HEK293T (cell line): ENCODE measurements around the gene B2M.

Experiments
- CTCF ChIA-PET: fragments of 350-600 bp; formaldehyde crosslinking; extraction: SDS; loops from one replicate; lab custom pipeline; 2021; ENCODE audit warnings: antibody characterized with exemption, inconsistent platforms; lab: Yijun Ruan, JAX
- POLR2A ChIA-PET: fragments of 350-600 bp; formaldehyde crosslinking; extraction: SDS; loops from one replicate; lab custom pipeline; 2020; ENCODE audit warnings: antibody characterized with exemption, inconsistent platforms; lab: Yijun Ruan, JAX
- DNase-seq: peaks from one replicate; pipeline ENCODE4 v3.0.0; 2012; ENCODE audit warnings: mixed read lengths; ENCODE audit errors: extremely low spot score
- ARNT ChIP-seq: fragments of 450-650 bp; IDR thresholded peaks from 2 replicates; pipeline ENCODE4 v1.6.1; 2017; ENCODE audit warnings: mild to moderate bottlenecking
- BHLHE40 ChIP-seq: fragments of 450-650 bp; IDR thresholded peaks from 2 replicates; pipeline ENCODE4 v1.6.1; 2016; ENCODE audit warnings: mild to moderate bottlenecking, moderate library complexity, borderline replicate concordance
- CTBP1 ChIP-seq: fragments of 450-650 bp; IDR thresholded peaks from 2 replicates; pipeline ENCODE4 v1.6.1; 2016; ENCODE audit warnings: borderline replicate concordance
- ELF4 ChIP-seq: fragments of 450-650 bp; IDR thresholded peaks from 2 replicates; pipeline ENCODE4 v1.6.1; 2017; ENCODE audit warnings: antibody characterized with exemption
- FOXA1 ChIP-seq: fragments of 450-650 bp; IDR thresholded peaks from 2 replicates; pipeline ENCODE4 v1.6.1; 2016; ENCODE audit warnings: mild to moderate bottlenecking
- FOXK2 ChIP-seq: fragments of 450-650 bp; IDR thresholded peaks from 2 replicates; pipeline ENCODE4 v1.6.1; 2016; ENCODE audit warnings: mild to moderate bottlenecking
- FOXM1 ChIP-seq: fragments of 450-650 bp; IDR thresholded peaks from 2 replicates; pipeline ENCODE4 v1.6.1; 2017; ENCODE audit warnings: mild to moderate bottlenecking, borderline replicate concordance
- HDGF ChIP-seq: fragments of 450-650 bp; IDR thresholded peaks from 2 replicates; pipeline ENCODE4 v1.6.1; 2017; ENCODE audit warnings: antibody characterized with exemption, borderline replicate concordance
- L3MBTL2 ChIP-seq: fragments of 450-650 bp; conservative IDR thresholded peaks from 2 replicates; pipeline ENCODE4 v1.6.1; 2016; ENCODE audit warnings: mild to moderate bottlenecking
- LEF1 ChIP-seq: fragments of 450-650 bp; IDR thresholded peaks from 2 replicates; pipeline ENCODE4 v1.6.1; 2017; ENCODE audit warnings: mild to moderate bottlenecking, borderline replicate concordance
- NFRKB ChIP-seq: fragments of 450-650 bp; IDR thresholded peaks from 2 replicates; pipeline ENCODE4 v1.6.1; 2016; ENCODE audit warnings: mild to moderate bottlenecking, moderate library complexity
- SP1 ChIP-seq: fragments of 450-650 bp; IDR thresholded peaks from 2 replicates; pipeline ENCODE4 v1.6.1; 2017
- SUZ12 ChIP-seq: fragments of 450-650 bp; IDR thresholded peaks from 2 replicates; pipeline ENCODE4 v1.6.1; 2016; ENCODE audit warnings: mild to moderate bottlenecking
- TARDBP ChIP-seq: fragments of 450-650 bp; IDR thresholded peaks from 2 replicates; pipeline ENCODE4 v1.6.1; 2016
- ZNF384 ChIP-seq: fragments of 450-650 bp; IDR thresholded peaks from 2 replicates; pipeline ENCODE4 v1.6.1; 2016
- TF ChIP-seq, protein P1 (sequence below): fragments of 450-650 bp; IDR thresholded peaks from 2 replicates; pipeline ENCODE4 v1.6.1; 2016

The B2M gene

DNA sequence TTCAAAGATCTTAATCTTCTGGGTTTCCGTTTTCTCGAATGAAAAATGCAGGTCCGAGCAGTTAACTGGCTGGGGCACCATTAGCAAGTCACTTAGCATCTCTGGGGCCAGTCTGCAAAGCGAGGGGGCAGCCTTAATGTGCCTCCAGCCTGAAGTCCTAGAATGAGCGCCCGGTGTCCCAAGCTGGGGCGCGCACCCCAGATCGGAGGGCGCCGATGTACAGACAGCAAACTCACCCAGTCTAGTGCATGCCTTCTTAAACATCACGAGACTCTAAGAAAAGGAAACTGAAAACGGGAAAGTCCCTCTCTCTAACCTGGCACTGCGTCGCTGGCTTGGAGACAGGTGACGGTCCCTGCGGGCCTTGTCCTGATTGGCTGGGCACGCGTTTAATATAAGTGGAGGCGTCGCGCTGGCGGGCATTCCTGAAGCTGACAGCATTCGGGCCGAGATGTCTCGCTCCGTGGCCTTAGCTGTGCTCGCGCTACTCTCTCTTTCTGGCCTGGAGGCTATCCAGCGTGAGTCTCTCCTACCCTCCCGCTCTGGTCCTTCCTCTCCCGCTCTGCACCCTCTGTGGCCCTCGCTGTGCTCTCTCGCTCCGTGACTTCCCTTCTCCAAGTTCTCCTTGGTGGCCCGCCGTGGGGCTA lies at the start of gene B2M, which contains the start of gene PATL2:
Gene B2M (plus strand): TSS at position 422 of the 647 bp plus-strand sequence. CDS start 30 bp downstream, at position 452.
Gene PATL2 (minus strand): TSS at position 228 of the 647 bp plus-strand sequence. CDS start 34,833 bp downstream, outside the sequence.
- CTCF ChIA-PET, result interaction anchor here (0.5 to 1.0 kb wide), 3 partner anchors 25 to 235 kb away, joined by 3 to 5 read pairs (median 3); partner anchors contain the start of genes SPG11 and TRIM69
- POLR2A ChIA-PET, result interaction anchor here (0.7 to 6.0 kb wide), 9 partner anchors 10 to 79 kb away, joined by 3 to 75 read pairs (median 3); partner anchors contain the start of genes SPG11 and TRIM69
- DNase-seq, result peak; percentile 88
- TF ChIP-seq ZNF384 (no peak), ELF4 (peak; percentile 70)

DNA sequence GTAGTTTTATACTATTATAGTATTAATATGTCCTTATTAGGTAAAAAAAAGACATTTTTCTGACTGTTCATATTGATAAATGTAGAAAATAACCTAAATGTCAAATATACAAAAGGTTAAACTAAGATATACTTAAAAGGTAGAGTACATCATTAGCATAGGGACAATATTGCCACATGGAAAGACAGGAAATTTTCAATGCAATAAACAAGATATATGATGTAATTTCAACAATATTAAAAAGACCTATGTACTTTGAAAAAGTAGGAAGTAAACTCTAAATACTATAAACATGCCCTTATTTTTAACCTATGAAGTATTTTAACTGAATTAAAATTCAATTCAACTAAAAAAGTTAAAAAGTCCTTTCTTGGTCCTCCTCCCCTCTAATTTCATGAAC lies 49.7 kb upstream of the B2M start:
- no peak for DNase-seq
- POLR2A ChIA-PET, result interaction anchor here (4.2 kb wide), 1 partner anchor 76 kb away, joined by 33 read pairs; the partner anchor contains the start of gene TRIM69
- CTCF ChIA-PET, result no interaction called here
- TF ChIP-seq SUZ12, result no peak
- TF ChIP-seq ARNT, result no peak
- no peak for TF ChIP-seq FOXM1

DNA sequence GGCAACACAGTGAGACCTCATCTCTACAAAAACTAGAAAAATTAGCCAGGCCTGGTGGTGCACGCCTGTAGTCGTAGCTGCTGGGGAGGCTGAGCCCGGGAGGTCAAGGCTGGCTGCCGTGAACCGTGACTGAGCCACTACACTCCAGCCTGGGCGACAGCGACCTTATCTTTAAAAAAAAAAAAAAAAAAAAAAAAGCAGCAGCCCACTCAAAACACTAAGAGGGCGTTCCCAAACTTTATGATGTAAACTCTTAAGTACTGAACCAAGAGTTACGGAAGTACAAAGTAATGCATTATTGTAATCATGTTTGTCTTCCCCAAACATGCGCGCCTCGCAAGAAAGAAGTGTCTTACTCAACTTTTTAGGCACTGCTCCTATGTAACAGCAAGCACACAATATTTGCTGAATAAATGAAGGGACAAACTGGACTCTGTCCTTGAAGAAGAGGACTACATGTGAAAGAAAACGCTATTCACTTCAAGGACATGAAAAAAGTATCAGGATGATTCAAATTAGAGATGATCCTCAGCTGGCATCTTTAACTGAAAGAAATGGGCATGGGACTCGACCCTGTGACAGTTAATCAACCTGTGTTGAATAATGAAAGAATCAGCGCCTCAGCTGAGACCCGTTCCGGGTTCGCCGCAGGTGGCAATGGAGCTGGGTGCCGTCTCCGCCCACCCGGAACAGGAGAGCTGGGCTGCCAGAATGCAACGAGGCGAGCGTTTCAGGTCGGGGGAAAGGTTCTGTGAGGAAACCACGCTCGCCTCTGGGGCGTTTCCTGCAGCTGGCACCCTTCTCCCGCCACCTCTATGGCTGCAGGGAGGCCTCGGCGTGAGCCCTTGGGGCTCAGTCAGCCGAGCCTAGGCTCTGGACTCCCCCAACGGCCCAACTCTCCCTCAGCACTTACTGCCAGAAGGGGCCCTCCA lies 48.6 kb upstream of the B2M start:
- DNase-seq, result peak; percentile 50
- ChIA-PET CTCF (interaction anchor here (0.7 to 1.6 kb wide), 10 partner anchors 19 to 190 kb away, joined by 3 to 7 read pairs (median 4); partner anchors contain the start of genes B2M and PATL2), POLR2A (interaction anchor here (0.7 to 4.2 kb wide), 15 partner anchors 16 to 277 kb away, joined by 3 to 40 read pairs (median 3); partner anchors contain the start of genes B2M, PATL2 and TRIM69)
- TF ChIP-seq ZNF384 (peak; percentile 73), L3MBTL2 (no peak)

DNA sequence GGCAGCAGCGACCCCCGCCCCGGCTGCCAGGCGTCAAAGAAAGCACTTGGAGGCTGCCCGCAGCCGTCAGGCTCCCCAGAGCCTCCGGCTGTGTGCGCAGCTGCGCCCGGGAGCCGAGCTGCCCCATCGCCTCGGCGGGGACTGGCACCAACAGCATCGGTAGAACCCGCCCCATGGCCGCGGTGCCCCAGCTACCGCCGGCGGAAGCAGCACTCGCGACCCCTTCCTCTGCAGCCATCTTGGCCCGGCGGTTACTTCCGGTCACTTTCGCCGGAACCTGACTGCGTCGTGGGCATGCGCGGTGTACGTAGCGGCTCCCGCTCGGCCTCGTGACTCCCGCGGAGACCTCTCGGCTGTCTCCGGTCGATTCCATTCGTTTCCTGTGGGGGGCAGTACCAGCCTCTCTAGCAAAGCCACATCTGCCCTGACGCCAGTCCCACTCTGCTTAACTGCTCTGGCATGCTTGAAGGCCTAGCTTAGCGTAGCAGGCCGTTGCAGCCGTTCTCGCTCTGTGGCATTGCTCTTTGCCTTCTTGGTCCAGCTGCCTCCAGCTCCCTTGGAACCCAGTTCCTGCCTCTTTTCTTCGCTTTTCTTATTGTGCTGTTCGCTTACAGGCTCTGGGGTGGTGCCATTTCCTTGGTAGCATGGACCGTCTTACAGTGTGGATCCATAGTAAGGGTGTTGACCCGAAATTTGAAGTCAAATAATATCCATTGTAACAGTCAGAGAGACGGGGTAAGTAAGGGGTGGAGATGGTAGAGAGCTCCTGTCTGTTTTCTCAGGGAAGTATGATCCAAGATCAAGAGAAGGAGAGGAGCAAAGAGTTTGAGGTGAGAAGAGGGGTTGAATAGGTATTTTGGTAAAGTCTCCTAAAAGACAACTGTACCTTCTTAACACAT lies 47.7 kb upstream of the B2M start, which contains the start of gene SPG11:
Gene SPG11 (minus strand): TSS at position 253 of the 899 bp plus-strand sequence. CDS start 15 bp downstream, at position 238.
- TF ChIP-seq BHLHE40 (no peak), ELF4 (peak; percentile 56; the same call in 1 of the 2 replicates), L3MBTL2 (peak; percentile 96)
- DNase-seq, result peak; percentile 93
- CTCF ChIA-PET, result interaction anchor here (0.5 to 1.6 kb wide), 9 partner anchors 18 to 190 kb away, joined by 3 to 7 read pairs (median 4); partner anchors contain the start of genes B2M and PATL2
- POLR2A ChIA-PET, result interaction anchor here (0.7 to 4.2 kb wide), 15 partner anchors 15 to 276 kb away, joined by 3 to 40 read pairs (median 3); partner anchors contain the start of genes B2M, PATL2 and TRIM69

DNA sequence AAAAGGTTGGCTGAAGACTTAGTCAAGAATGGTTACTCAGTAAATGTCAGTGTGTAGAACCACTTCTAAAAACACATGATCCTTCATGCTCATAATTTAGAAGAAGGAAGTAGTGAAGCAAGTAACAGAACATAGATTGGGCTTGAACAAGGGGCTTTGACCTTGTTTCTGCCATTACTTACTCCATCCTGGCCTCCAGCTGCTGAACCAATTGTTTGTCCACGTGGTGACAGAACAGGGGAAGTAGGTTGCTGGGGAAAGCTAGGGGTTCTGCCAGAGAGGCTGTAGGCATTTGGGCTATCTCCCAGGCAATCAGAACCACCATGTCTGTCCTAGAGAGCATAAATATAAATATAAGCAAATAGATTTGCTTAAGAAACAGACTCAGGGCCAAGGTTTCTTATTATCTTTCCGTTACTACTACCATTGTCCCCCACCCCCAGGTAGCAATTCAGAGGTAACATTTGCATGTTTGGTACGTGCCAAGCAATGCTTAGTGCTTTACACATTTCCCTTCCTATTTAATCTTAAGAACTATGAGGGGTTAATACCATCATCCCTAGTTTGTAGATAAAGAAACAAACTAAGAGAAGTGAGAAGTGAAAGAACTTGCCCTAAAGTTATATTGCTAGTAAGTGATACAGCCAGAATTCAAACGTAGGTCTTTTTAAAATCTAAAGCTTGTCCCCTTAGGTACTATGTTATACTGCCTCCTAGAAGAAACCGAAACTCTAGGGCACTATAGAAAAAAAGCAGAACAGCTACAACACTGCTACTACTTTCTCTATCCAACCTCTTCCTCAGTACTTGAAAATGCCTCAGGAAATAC lies 44.9 kb upstream of the B2M start:
- DNase-seq, result no peak
- TF ChIP-seq L3MBTL2 (no peak), ELF4 (no peak), CTBP1 (no peak), LEF1 (no peak), BHLHE40 (no peak), FOXA1 (no peak), FOXM1 (no peak), SUZ12 (no peak), ZNF384 (no peak)
- POLR2A ChIA-PET, result interaction anchor here (1.0 kb wide), 1 partner anchor 45 kb away, joined by 3 read pairs; the partner anchor contains the start of genes B2M and PATL2
- CTCF ChIA-PET, result interaction anchor here (0.6 to 1.5 kb wide), 2 partner anchors 11 to 67 kb away, joined by 3 read pairs; no protein-coding TSS in a partner anchor

DNA sequence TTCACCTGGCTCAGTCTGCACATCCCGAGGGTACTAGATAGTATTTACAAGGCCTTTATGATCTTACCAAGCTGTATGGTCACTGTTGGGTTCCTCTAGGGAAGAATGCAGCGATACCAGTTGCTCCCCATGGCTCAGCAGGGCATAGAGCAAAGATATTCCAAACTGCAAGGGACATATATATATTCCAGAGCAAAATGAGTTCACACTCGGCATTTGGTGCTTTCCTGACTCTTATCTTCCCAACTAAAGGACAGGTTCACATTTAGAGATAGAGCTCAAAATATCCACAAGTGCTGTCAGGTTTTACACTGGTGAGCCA lies 44.3 kb upstream of the B2M start:
- DNase-seq, result no peak
- ChIA-PET CTCF (interaction anchor here (0.6 to 1.5 kb wide), 2 partner anchors 10 to 66 kb away, joined by 3 read pairs; no protein-coding TSS in a partner anchor), POLR2A (interaction anchor here (1.0 kb wide), 1 partner anchor 44 kb away, joined by 3 read pairs; the partner anchor contains the start of genes B2M and PATL2)
- TF ChIP-seq FOXM1, result no peak
- no peak for TF ChIP-seq LEF1
- no peak for TF ChIP-seq FOXK2
- TF ChIP-seq SP1, result no peak
- TF ChIP-seq FOXA1, result no peak
- no peak for TF ChIP-seq ARNT
- no peak for TF ChIP-seq SUZ12
- TF ChIP-seq, protein P1, sequence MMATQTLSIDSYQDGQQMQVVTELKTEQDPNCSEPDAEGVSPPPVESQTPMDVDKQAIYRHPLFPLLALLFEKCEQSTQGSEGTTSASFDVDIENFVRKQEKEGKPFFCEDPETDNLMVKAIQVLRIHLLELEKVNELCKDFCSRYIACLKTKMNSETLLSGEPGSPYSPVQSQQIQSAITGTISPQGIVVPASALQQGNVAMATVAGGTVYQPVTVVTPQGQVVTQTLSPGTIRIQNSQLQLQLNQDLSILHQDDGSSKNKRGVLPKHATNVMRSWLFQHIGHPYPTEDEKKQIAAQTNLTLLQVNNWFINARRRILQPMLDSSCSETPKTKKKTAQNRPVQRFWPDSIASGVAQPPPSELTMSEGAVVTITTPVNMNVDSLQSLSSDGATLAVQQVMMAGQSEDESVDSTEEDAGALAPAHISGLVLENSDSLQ, result no peak
- TF ChIP-seq ZNF384, result no peak
- TF ChIP-seq ELF4, result no peak
- no peak for TF ChIP-seq BHLHE40
- no peak for TF ChIP-seq CTBP1
- TF ChIP-seq L3MBTL2, result no peak
- TF ChIP-seq NFRKB, result no peak
- no peak for TF ChIP-seq TARDBP
- TF ChIP-seq HDGF, result no peak
